Non-pigmented ciliary epithelial cell (primary cell): ENCODE results near the gene CNTNAP2.
"Not testable (repeated sequence)": the region's sequence is repeated elsewhere in the genome, so short reads cannot be mapped to it uniquely, and the experiment has no call there.

ENCODE experiments used
- DNase-seq: peaks from one replicate; pipeline ENCODE4 v3.0.0-alpha.2; 2010; ENCODE audit warnings: low read depth

CNTNAP2 gene

GRCh38 chr7:147567043-147567442, 1450.4 kb downstream of the CNTNAP2 start:
- no peak for DNase-seq

GRCh38 chr7:147569116-147569913, 1452.7 kb downstream of the CNTNAP2 start:
- DNase-seq, result no peak

GRCh38 chr7:147570390-147570789, 1453.8 kb downstream of the CNTNAP2 start:
- no peak for DNase-seq

GRCh38 chr7:147571436-147572185, 1455.0 kb downstream of the CNTNAP2 start:
- no peak for DNase-seq

GRCh38 chr7:147578196-147578595, 1461.6 kb downstream of the CNTNAP2 start:
- no peak for DNase-seq

- no peak for DNase-seq
Observed at GRCh38 chr7:147579148-147579547, 1462.5 kb downstream of the CNTNAP2 start.

GRCh38 chr7:147584771-147585193, 1468.2 kb downstream of the CNTNAP2 start:
- no peak for DNase-seq

- no peak for DNase-seq
Observed at GRCh38 chr7:147586110-147586509, 1469.5 kb downstream of the CNTNAP2 start.

- no peak for DNase-seq
Observed at GRCh38 chr7:147586526-147586925, 1469.9 kb downstream of the CNTNAP2 start.

- no peak for DNase-seq
Observed at GRCh38 chr7:147593271-147594057, 1476.9 kb downstream of the CNTNAP2 start.

- no peak for DNase-seq
Observed at GRCh38 chr7:147595042-147595441, 1478.4 kb downstream of the CNTNAP2 start.

GRCh38 chr7:147598687-147599086, 1482.1 kb downstream of the CNTNAP2 start:
- not testable (repeated sequence) for DNase-seq

- DNase-seq, result no peak
Observed at GRCh38 chr7:147605323-147605722, 1488.7 kb downstream of the CNTNAP2 start.

GRCh38 chr7:147607157-147607800, 1490.7 kb downstream of the CNTNAP2 start:
- no peak for DNase-seq

GRCh38 chr7:147611431-147611830, 1494.8 kb downstream of the CNTNAP2 start:
- no peak for DNase-seq

GRCh38 chr7:147635288-147635687, 1518.7 kb downstream of the CNTNAP2 start:
- no peak for DNase-seq

- no peak for DNase-seq
Observed at GRCh38 chr7:147636553-147636952, 1520.0 kb downstream of the CNTNAP2 start.

- DNase-seq, result no peak
Observed at GRCh38 chr7:147638566-147638965, 1522.0 kb downstream of the CNTNAP2 start.

GRCh38 chr7:147639037-147639436, 1522.4 kb downstream of the CNTNAP2 start:
- no peak for DNase-seq

GRCh38 chr7:147639751-147640150, 1523.2 kb downstream of the CNTNAP2 start:
- DNase-seq, result no peak

GRCh38 chr7:147640821-147641220, 1524.2 kb downstream of the CNTNAP2 start:
- DNase-seq, result no peak

GRCh38 chr7:147646568-147646967, 1530.0 kb downstream of the CNTNAP2 start:
- no peak for DNase-seq
